Retinal pigment epithelial cell (primary cell): ENCODE measurements around the gene CLVS2.

Source experiments
- DNase-seq: peaks from one replicate; pipeline ENCODE4 v3.0.0-alpha.2; 2010; ENCODE audit warnings: low read depth
- H3K4me3 ChIP-seq: 2 replicates; pipeline ENCODE4 v1.5.1; 2011; ENCODE audit warnings: mild to moderate bottlenecking, low read length, control low read depth, moderate library complexity
- CTCF ChIP-seq: conservative IDR thresholded peaks from 2 replicates; pipeline ENCODE4 v1.5.1; 2011; ENCODE audit warnings: low read depth, low read length, control low read depth, inconsistent platforms

CLVS2 gene

GRCh38 chr6:123022975-123023374 lies 26.9 kb downstream of the CLVS2 start:
- no peak for TF ChIP-seq CTCF
- H3K4me3 ChIP-seq: no peak overlapping the region
- DNase-seq: no peak

GRCh38 chr6:123024976-123025375 lies 28.9 kb downstream of the CLVS2 start:
- TF ChIP-seq CTCF: no peak
- no peak overlapping the region for H3K4me3 ChIP-seq
- DNase-seq: no peak

- H3K4me3 ChIP-seq: no peak overlapping the region
- DNase-seq: no peak
- TF ChIP-seq CTCF: no peak
Measured at GRCh38 chr6:123027408-123027807, 31.4 kb downstream of the CLVS2 start.

GRCh38 chr6:123028263-123028662 lies 32.2 kb downstream of the CLVS2 start:
- no peak overlapping the region for H3K4me3 ChIP-seq
- no peak for DNase-seq
- TF ChIP-seq CTCF: no peak

- DNase-seq: no peak
- H3K4me3 ChIP-seq: no peak overlapping the region
- no peak for TF ChIP-seq CTCF
Measured at GRCh38 chr6:123030282-123030681, 34.2 kb downstream of the CLVS2 start.

GRCh38 chr6:123036648-123037047 lies 40.6 kb downstream of the CLVS2 start:
- TF ChIP-seq CTCF: no peak
- H3K4me3 ChIP-seq: no peak overlapping the region
- no peak for DNase-seq

GRCh38 chr6:123039431-123039830 lies 43.4 kb downstream of the CLVS2 start:
- no peak for TF ChIP-seq CTCF
- no peak overlapping the region for H3K4me3 ChIP-seq
- DNase-seq: no peak
